HEK293 (cell line): ENCODE data around the gene OVCH2.

ENCODE experiments used
- CTCF ChIA-PET: fragments of 350-600 bp; formaldehyde crosslinking; extraction: SDS; loops from one replicate; lab custom pipeline; 2021; ENCODE audit warnings: antibody characterized with exemption; lab: Yijun Ruan, JAX
- POLR2A ChIA-PET: fragments of 300-600 bp; formaldehyde crosslinking; extraction: SDS; loops from one replicate; lab custom pipeline; 2020; ENCODE audit warnings: antibody characterized with exemption, inconsistent platforms; lab: Yijun Ruan, JAX
- H3K27ac ChIP-seq: fragments of 200-500 bp; sonication (Bioruptor generic); 2 replicates; pipeline ENCODE4 v1.5.1; 2014; ENCODE audit warnings: low read depth, low read length, control low read depth, inconsistent platforms; ENCODE audit errors: extremely low read depth
- H3K36me3 ChIP-seq, 2 experiments: fragments of 200-500 bp in 1 of 2; sonication (Bioruptor generic) in 1 of 2; 1 replicate in 1 of 2; 2 replicates in 1 of 2; pipeline ENCODE4 v1.5.1; 2014 to 2017; ENCODE audit warnings: inconsistent platforms in 2 of 2, low read length in 2 of 2; ENCODE audit not compliant: control insufficient read depth in 2 of 2, insufficient read depth in 1 of 2
- H3K4me1 ChIP-seq: fragments of 200-500 bp; sonication (Bioruptor generic); 2 replicates; pipeline ENCODE4 v1.5.1; 2014; ENCODE audit warnings: mild to moderate bottlenecking, low read length, inconsistent platforms; ENCODE audit not compliant: control insufficient read depth, insufficient read depth
- H3K4me3 ChIP-seq: 2 replicates; pipeline ENCODE4 v1.5.1; 2011; ENCODE audit warnings: low read depth, mild to moderate bottlenecking, control low read depth, low read length, moderate library complexity
- H3K9me3 ChIP-seq: fragments of 200-500 bp; sonication (Bioruptor generic); 2 replicates; pipeline ENCODE4 v1.5.1; 2014; ENCODE audit warnings: low read depth, low read length, inconsistent platforms; ENCODE audit not compliant: control insufficient read depth, insufficient read depth
- BCL11B ChIP-seq: fragments of 450-650 bp; formaldehyde crosslinking; IDR thresholded peaks from 2 replicates; pipeline ENCODE4 v1.5.1; 2016; ENCODE audit warnings: low read depth, missing biosample characterization, missing genetic modification characterization
- KLF7 ChIP-seq: fragments of 450-650 bp; formaldehyde crosslinking; IDR thresholded peaks from 2 replicates; pipeline ENCODE4 v1.5.1; 2016; ENCODE audit warnings: missing biosample characterization, missing genetic modification characterization, borderline replicate concordance
- MEIS1 ChIP-seq: sonication (generic); formaldehyde crosslinking; IDR thresholded peaks from 2 replicates; pipeline ENCODE4 v1.8.1; 2022; ENCODE audit warnings: missing genetic modification reagents, mild to moderate bottlenecking, borderline replicate concordance
- PBX3 ChIP-seq: sonication (generic); formaldehyde crosslinking; IDR thresholded peaks from 2 replicates; pipeline ENCODE4 v1.8.1; 2022; ENCODE audit warnings: mild to moderate bottlenecking, moderate library complexity, missing genetic modification reagents
- PRDM10 ChIP-seq: fragments of 450-650 bp; formaldehyde crosslinking; IDR thresholded peaks from 2 replicates; pipeline ENCODE4 v1.5.1; 2016; ENCODE audit warnings: missing biosample characterization, missing genetic modification characterization
- SCRT2 ChIP-seq: fragments of 450-650 bp; formaldehyde crosslinking; IDR thresholded peaks from 2 replicates; pipeline ENCODE4 v1.5.1; 2016; ENCODE audit warnings: missing biosample characterization, missing genetic modification characterization
- ZNF114 ChIP-seq: fragments of 450-650 bp; formaldehyde crosslinking; IDR thresholded peaks from 2 replicates; pipeline ENCODE4 v1.5.0; 2017; ENCODE audit warnings: missing biosample characterization, missing genetic modification characterization
- ZNF121 ChIP-seq: fragments of 450-650 bp; formaldehyde crosslinking; IDR thresholded peaks from 2 replicates; pipeline ENCODE4 v1.5.1; 2016; ENCODE audit warnings: missing biosample characterization, missing genetic modification characterization
- ZNF133 ChIP-seq: fragments of 450-650 bp; formaldehyde crosslinking; IDR thresholded peaks from 2 replicates; pipeline ENCODE4 v1.5.1; 2016; ENCODE audit warnings: missing biosample characterization, missing genetic modification characterization
- ZNF24 ChIP-seq: fragments of 450-650 bp; formaldehyde crosslinking; IDR thresholded peaks from 2 replicates; pipeline ENCODE4 v1.5.1; 2016; ENCODE audit warnings: missing biosample characterization, missing genetic modification characterization
- ZNF248 ChIP-seq: fragments of 450-650 bp; formaldehyde crosslinking; IDR thresholded peaks from 2 replicates; pipeline ENCODE4 v1.5.1; 2017; ENCODE audit warnings: missing biosample characterization, missing genetic modification characterization
- ZNF324 ChIP-seq: fragments of 450-650 bp; formaldehyde crosslinking; IDR thresholded peaks from 2 replicates; pipeline ENCODE4 v1.5.1; 2016; ENCODE audit warnings: missing biosample characterization, missing genetic modification characterization
- ZNF394 ChIP-seq: fragments of 450-650 bp; formaldehyde crosslinking; IDR thresholded peaks from 2 replicates; pipeline ENCODE4 v1.5.1; 2016; ENCODE audit warnings: missing biosample characterization, missing genetic modification characterization, mild to moderate bottlenecking, moderate library complexity, borderline replicate concordance
- ZNF518A ChIP-seq: fragments of 450-650 bp; formaldehyde crosslinking; conservative IDR thresholded peaks from 2 replicates; pipeline ENCODE4 v1.5.1; 2016; ENCODE audit warnings: low read depth, missing biosample characterization, missing genetic modification characterization
- ZNF529 ChIP-seq: fragments of 450-650 bp; formaldehyde crosslinking; IDR thresholded peaks from 2 replicates; pipeline ENCODE4 v1.5.1; 2017; ENCODE audit warnings: missing genetic modification characterization, missing biosample characterization; ENCODE audit not compliant: insufficient replicate concordance
- ZNF530 ChIP-seq: fragments of 450-650 bp; formaldehyde crosslinking; IDR thresholded peaks from 2 replicates; pipeline ENCODE4 v1.5.1; 2016; ENCODE audit warnings: low read depth, missing biosample characterization, missing genetic modification characterization
- ZNF548 ChIP-seq: fragments of 450-650 bp; formaldehyde crosslinking; IDR thresholded peaks from 2 replicates; pipeline ENCODE4 v1.5.1; 2016; ENCODE audit warnings: missing biosample characterization, missing genetic modification characterization
- ZNF560 ChIP-seq: fragments of 450-650 bp; formaldehyde crosslinking; IDR thresholded peaks from 2 replicates; pipeline ENCODE4 v1.5.1; 2017; ENCODE audit warnings: missing biosample characterization, missing genetic modification characterization, borderline replicate concordance
- ZNF561 ChIP-seq: fragments of 450-650 bp; IDR thresholded peaks from 2 replicates; pipeline ENCODE4 v1.5.1; 2018; ENCODE audit warnings: missing biosample characterization, missing genetic modification characterization, borderline replicate concordance
- ZNF600 ChIP-seq: fragments of 450-650 bp; formaldehyde crosslinking; IDR thresholded peaks from 2 replicates; pipeline ENCODE4 v1.5.1; 2016; ENCODE audit warnings: missing biosample characterization, missing genetic modification characterization
- ZNF623 ChIP-seq: fragments of 450-650 bp; formaldehyde crosslinking; IDR thresholded peaks from 2 replicates; pipeline ENCODE4 v1.5.1; 2016; ENCODE audit warnings: missing biosample characterization, missing genetic modification characterization
- ZNF660 ChIP-seq: fragments of 450-650 bp; IDR thresholded peaks from 2 replicates; pipeline ENCODE4 v1.5.1; 2018; ENCODE audit warnings: missing biosample characterization, mild to moderate bottlenecking, missing genetic modification characterization
- ZNF677 ChIP-seq: fragments of 450-650 bp; IDR thresholded peaks from 2 replicates; pipeline ENCODE4 v1.5.0; 2018; ENCODE audit warnings: missing biosample characterization, mild to moderate bottlenecking, missing genetic modification characterization, moderate library complexity
- ZNF701 ChIP-seq: fragments of 450-650 bp; formaldehyde crosslinking; IDR thresholded peaks from 2 replicates; pipeline ENCODE4 v1.5.1; 2016; ENCODE audit warnings: missing biosample characterization, missing genetic modification characterization
- ZNF843 ChIP-seq: fragments of 450-650 bp; formaldehyde crosslinking; IDR thresholded peaks from 2 replicates; pipeline ENCODE4 v1.5.1; 2016; ENCODE audit warnings: missing biosample characterization, missing genetic modification characterization
- TF ChIP-seq, protein P1 (sequence below): fragments of 450-650 bp; formaldehyde crosslinking; IDR thresholded peaks from 2 replicates; pipeline ENCODE4 v1.5.1; 2016; ENCODE audit warnings: missing biosample characterization, missing genetic modification characterization

Gene OVCH2

GRCh38 chr11:7642747-7643146 lies 63.5 kb downstream of the OVCH2 start:
- TF ChIP-seq ZNF133 (no peak), ZNF121 (tag by site-specific recombination) (no peak), ZNF248 (tag by site-specific recombination) (no peak), SCRT2 (tag by site-specific recombination) (no peak), ZNF24 (tag by site-specific recombination) (no peak), BCL11B (tag by site-specific recombination) (no peak), ZNF530 (tag by site-specific recombination) (no peak), ZNF394 (tag by site-specific recombination) (no peak), ZNF114 (tag by site-specific recombination) (no peak), MEIS1 (CRISPR knock-in tag) (no peak), ZNF701 (tag by site-specific recombination) (no peak), ZNF529 (tag by site-specific recombination) (no peak), ZNF548 (tag by site-specific recombination) (no peak), ZNF560 (tag by site-specific recombination) (no peak), ZNF324 (tag by site-specific recombination) (no peak), ZNF561 (tag by site-specific recombination) (no peak), PBX3 (CRISPR knock-in tag) (no peak), PRDM10 (tag by site-specific recombination) (no peak), ZNF843 (no peak), ZNF660 (tag by site-specific recombination) (no peak)
- ChIA-PET POLR2A (no interaction called here), CTCF (interaction anchor here (0.5 to 1.5 kb wide), 4 partner anchors 14 to 1268 kb away, joined by 3 to 7 read pairs (median 5); partner anchors contain the start of gene PPFIBP2)
- H3K4me1 ChIP-seq = no peaks in the 10 kb centered on the region
- H3K9me3 ChIP-seq = no peaks in the 10 kb centered on the region
- H3K36me3 ChIP-seq = peaks cover 0 to 40% of the 10 kb centered on the region in 2 experiments; a peak in 1 of 3 replicates
- H3K27ac ChIP-seq = no peak overlapping the region
- no peak overlapping the region for H3K4me3 ChIP-seq

DNA sequence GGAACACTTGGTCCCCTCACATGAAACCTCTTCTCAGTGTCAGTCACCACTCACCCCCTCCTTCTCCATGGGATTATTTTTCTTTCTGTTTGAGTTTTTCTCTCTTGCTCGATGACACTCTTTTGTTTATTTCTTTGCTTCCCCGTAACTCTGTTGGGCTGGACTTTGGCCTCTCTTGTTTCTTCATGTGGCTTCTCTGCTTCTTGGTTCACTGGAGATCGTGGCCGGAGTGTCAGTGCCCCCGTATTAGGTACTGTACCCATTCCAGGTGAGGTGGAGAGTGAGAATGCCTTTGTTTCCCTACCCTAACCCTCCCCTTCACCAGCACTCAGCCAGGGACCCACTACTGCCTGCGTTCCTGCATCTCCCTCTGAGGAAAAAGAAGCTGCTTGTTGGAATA lies 65.5 kb downstream of the OVCH2 start:
- POLR2A ChIA-PET = no interaction called here
- Histone ChIP-seq H3K36me3 (peaks cover 0 to 40% of the 10 kb centered on the region in 2 experiments; a peak in 1 of 3 replicates), H3K27ac (no peak overlapping the region)
- no peak for TF ChIP-seq ZNF518A (tag by site-specific recombination)
- no peak for TF ChIP-seq ZNF623
- TF ChIP-seq KLF7 (tag by site-specific recombination) = no peak
- TF ChIP-seq ZNF677 (tag by site-specific recombination) = no peak
- TF ChIP-seq ZNF600 (tag by site-specific recombination) = no peak
- TF ChIP-seq, protein P1, sequence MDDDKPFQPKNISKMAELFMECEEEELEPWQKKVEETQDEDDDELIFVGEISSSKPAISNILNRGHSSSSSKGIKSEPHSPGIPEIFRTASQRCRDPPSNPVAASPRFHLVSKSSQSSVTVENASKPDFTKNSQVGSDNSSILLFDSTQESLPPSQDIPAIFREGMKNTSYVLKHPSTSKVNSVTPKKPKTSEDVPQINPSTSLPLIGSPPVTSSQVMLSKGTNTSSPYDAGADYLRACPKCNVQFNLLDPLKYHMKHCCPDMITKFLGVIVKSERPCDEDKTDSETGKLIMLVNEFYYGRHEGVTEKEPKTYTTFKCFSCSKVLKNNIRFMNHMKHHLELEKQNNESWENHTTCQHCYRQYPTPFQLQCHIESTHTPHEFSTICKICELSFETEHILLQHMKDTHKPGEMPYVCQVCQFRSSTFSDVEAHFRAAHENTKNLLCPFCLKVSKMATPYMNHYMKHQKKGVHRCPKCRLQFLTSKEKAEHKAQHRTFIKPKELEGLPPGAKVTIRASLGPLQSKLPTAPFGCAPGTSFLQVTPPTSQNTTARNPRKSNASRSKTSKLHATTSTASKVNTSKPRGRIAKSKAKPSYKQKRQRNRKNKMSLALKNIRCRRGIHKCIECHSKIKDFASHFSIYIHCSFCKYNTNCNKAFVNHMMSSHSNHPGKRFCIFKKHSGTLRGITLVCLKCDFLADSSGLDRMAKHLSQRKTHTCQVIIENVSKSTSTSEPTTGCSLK (tag by site-specific recombination) = no peak

More for the DNA sequence above, 65.5 kb downstream of the OVCH2 start:
- CTCF ChIA-PET = no interaction called here
- Histone ChIP-seq H3K4me3 (no peak overlapping the region), H3K4me1 (no peaks in the 10 kb centered on the region), H3K9me3 (no peaks in the 10 kb centered on the region)
